Activated CD4-positive, alpha-beta T cell treated with anti-CD3 and anti-CD28 coated beads, Interleukin-2, amount 10 ng/mL, durations not matched to agents 24 days and 14 days (primary cell): ENCODE data around the gene NLRC3. TPM values are rescaled to one million over a fixed set of nuclear protein-coding genes. Genes with fewer than 3 reads are reported as not detected.
"Not testable (repeated sequence)": the region's sequence is repeated elsewhere in the genome, so short reads cannot be mapped to it uniquely, and the experiment has no call there.

Experiments
- DNase-seq: peaks from one replicate; pipeline ENCODE4 v3.0.0; 2022
- H3K27ac Mint-ChIP-seq: one replicate; pipeline ENCODE4 v1.8.0; 2022; ENCODE audit warnings: mild to moderate bottlenecking, mixed read lengths
- H3K27me3 Mint-ChIP-seq: one replicate; pipeline ENCODE4 v1.8.0; 2022; ENCODE audit warnings: mixed read lengths
- H3K36me3 Mint-ChIP-seq: one replicate; pipeline ENCODE4 v1.8.0; 2022; ENCODE audit warnings: low read depth, mild to moderate bottlenecking, mixed read lengths
- H3K4me1 Mint-ChIP-seq: one replicate; pipeline ENCODE4 v1.8.0; 2021; ENCODE audit warnings: mixed read lengths
- H3K4me3 Mint-ChIP-seq: one replicate; pipeline ENCODE4 v1.8.0; 2022; ENCODE audit warnings: mild to moderate bottlenecking, moderate library complexity, mixed read lengths
- H3K9me3 Mint-ChIP-seq: one replicate; pipeline ENCODE4 v1.8.0; 2021; ENCODE audit warnings: mixed read lengths
- intact Hi-C: fragments of 100-400 bp; cut with micrococcal nuclease; formaldehyde crosslinking; loops from one replicate; pipeline ENCODE4 v1.15.1; 2023
- total RNA-seq: library from RNA; stranded (reverse); gene quantifications from 2 replicates; pipeline ENCODE4 v1.2.3, GENCODE V29; 2022

NLRC3 gene, protein sequence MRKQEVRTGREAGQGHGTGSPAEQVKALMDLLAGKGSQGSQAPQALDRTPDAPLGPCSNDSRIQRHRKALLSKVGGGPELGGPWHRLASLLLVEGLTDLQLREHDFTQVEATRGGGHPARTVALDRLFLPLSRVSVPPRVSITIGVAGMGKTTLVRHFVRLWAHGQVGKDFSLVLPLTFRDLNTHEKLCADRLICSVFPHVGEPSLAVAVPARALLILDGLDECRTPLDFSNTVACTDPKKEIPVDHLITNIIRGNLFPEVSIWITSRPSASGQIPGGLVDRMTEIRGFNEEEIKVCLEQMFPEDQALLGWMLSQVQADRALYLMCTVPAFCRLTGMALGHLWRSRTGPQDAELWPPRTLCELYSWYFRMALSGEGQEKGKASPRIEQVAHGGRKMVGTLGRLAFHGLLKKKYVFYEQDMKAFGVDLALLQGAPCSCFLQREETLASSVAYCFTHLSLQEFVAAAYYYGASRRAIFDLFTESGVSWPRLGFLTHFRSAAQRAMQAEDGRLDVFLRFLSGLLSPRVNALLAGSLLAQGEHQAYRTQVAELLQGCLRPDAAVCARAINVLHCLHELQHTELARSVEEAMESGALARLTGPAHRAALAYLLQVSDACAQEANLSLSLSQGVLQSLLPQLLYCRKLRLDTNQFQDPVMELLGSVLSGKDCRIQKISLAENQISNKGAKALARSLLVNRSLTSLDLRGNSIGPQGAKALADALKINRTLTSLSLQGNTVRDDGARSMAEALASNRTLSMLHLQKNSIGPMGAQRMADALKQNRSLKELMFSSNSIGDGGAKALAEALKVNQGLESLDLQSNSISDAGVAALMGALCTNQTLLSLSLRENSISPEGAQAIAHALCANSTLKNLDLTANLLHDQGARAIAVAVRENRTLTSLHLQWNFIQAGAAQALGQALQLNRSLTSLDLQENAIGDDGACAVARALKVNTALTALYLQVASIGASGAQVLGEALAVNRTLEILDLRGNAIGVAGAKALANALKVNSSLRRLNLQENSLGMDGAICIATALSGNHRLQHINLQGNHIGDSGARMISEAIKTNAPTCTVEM
- 19.1 and 22.1 TPM in 2 replicates for total RNA-seq

DNA sequence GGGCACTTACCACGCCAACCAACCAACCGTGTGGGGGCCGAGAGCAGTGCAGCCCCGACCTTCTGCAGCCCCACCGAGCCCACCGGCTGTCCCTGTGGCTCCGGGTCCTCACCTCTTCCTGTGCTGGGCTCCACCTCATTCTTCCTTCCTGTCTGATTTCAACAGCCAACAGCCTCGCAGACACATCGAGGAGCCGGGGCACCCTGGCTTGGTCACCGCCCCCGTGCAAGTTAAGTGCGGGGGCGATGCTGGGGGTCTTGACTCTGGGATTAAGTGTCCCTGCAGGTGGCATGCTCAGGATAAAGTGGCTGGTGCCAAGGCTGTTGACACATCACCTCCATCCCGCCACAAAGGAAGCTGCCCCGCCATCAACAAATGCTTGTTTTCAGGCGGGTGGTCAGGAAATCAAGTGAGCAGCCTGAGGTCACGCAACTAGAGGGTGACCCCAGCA is at the start of gene NLRC3:
Gene NLRC3, minus strand, starts transcription at position 102 of the 451 bp plus-strand sequence. CDS start 12,367 bp downstream, outside the sequence.
- DNase-seq = peak; percentile 86
- peak within 1 kb of the TSS; percentile 96 for H3K27ac Mint-ChIP-seq
- peaks cover 42% of the 10 kb centered on the region for H3K4me1 Mint-ChIP-seq
- H3K9me3 Mint-ChIP-seq = no peaks in the 10 kb centered on the region
- peaks cover 17% of the 10 kb centered on the region for H3K36me3 Mint-ChIP-seq
- no peaks in the 10 kb centered on the region for H3K27me3 Mint-ChIP-seq
- H3K4me3 Mint-ChIP-seq = peak within 1 kb of the TSS; percentile 98
- intact Hi-C loops = loop anchor here (5.0 kb wide), 1 partner anchor 75 kb away; the partner anchor contains the start of gene CLUAP1

DNA sequence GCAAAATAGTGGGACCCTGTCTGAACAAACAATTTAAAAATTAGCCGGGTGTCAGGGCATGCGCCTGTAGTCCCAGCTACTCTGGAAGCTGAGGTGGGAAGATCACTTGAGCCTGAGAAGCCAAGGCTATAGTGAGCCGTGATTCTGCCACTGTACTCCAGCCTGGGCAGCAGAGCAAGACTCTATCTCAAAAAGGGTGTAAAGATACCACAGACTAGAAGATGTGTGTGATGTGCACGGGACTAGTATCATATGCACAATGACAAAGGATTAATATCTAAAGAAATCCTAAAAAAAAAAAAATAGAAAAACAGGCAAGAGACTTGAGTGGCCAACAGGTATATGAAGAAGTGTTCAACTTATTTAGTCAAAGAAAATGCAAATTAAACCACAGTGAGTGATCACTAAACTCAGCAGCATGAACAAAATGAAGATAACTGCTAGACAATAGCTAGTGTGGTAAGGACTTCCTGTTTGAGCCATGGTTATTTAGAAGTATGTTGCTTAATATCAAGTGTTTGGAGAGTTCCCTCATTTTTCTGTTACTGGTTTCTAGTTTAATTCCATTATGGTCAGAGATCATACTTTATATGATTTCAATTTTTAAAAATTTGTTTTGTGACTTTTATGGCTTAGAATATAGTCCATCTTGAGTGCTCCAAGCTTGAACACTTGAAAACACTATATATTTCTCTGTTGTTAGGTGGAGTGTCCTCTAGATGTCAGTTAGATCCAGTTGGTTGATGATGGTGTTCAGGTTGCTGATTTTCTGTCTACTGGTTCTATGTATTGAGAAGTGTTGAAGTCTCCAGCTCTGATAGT is 48.9 kb upstream of the NLRC3 start:
- DNase-seq = no peak
- Mint-ChIP-seq H3K9me3 (no peaks in the 10 kb centered on the region), H3K27me3 (no peaks in the 10 kb centered on the region), H3K4me3 (peak overlapping the region; percentile 46), H3K27ac (peak overlapping the region; percentile 85), H3K4me1 (peaks cover 20% of the 10 kb centered on the region), H3K36me3 (no peaks in the 10 kb centered on the region)
- intact Hi-C loops = no loop called here

DNA sequence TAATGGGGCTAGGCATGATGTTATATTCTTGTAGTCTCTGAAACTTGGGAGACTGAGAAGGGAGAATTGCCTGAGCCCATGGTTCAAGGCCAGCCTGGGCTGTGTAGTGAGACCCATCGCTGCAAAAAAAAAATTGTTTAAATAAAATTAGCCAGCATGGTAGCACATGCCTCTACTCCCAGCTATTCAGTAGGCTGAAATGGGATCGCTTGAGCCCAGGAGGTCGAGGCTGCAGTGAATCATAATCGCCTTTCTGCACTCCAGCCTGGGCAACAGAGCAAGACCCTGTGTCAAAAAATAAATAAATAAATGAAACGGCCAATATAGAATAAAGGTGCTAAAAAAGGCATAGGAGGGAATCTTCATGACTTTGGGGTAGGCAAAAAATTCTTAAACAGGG is 48.1 kb upstream of the NLRC3 start:
- no peak for DNase-seq
- Mint-ChIP-seq H3K27ac (no peak overlapping the region), H3K9me3 (no peaks in the 10 kb centered on the region), H3K4me1 (peaks cover 20% of the 10 kb centered on the region), H3K4me3 (no peak overlapping the region), H3K36me3 (no peaks in the 10 kb centered on the region), H3K27me3 (no peaks in the 10 kb centered on the region)
- intact Hi-C loops = no loop called here

DNA sequence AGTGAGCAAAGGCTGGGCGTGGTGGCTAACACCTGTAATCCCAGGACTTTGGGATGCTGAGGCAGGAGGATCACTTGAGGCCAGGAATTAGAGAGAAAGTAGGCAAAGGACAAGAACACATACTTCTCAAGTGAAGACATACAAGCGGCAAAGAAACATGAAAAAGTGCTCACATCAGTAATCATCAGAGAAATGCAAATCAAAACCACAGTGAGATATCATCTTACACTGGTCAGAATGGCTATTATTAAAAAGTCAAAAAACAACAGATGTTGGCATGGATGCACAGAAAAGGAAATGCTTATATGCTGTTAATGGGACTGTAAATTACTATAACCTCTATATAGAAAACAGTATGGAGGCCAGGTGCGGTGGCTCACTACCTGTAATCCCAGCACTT is 46.4 kb upstream of the NLRC3 start:
- Mint-ChIP-seq H3K4me3 (no peak overlapping the region), H3K27me3 (no peaks in the 10 kb centered on the region), H3K36me3 (peaks cover 2% of the 10 kb centered on the region), H3K4me1 (peaks cover 23% of the 10 kb centered on the region), H3K27ac (no peak overlapping the region), H3K9me3 (no peaks in the 10 kb centered on the region)
- intact Hi-C loops = no loop called here
- DNase-seq = no peak

DNA sequence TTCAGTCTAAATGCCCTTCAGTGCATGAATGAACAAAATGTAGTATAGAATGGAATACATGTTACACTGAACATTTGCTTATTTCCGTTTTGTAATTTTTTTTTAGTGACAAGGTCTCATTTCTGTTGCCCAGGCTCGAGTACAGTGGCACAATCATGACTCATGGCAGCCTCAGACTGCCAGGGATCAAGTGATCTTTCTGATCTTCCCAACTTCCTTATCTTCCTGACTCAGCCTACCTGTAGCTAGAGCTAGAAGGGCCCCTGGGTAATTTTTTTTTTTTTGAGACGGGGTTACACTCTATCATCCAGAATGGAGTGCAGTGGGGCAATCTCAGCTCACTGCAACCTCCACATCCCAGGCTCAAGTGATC is 41.6 kb upstream of the NLRC3 start:
- H3K4me1 Mint-ChIP-seq = peaks cover 25% of the 10 kb centered on the region
- H3K4me3 Mint-ChIP-seq = no peak overlapping the region
- no peaks in the 10 kb centered on the region for H3K9me3 Mint-ChIP-seq
- no peaks in the 10 kb centered on the region for H3K27me3 Mint-ChIP-seq
- intact Hi-C loops = loop anchor here (10.0 kb wide), 1 partner anchor 114 kb away; the partner anchor contains the start of gene CLUAP1
- H3K36me3 Mint-ChIP-seq = peaks cover 28% of the 10 kb centered on the region
- DNase-seq = no peak
- H3K27ac Mint-ChIP-seq = no peak overlapping the region

DNA sequence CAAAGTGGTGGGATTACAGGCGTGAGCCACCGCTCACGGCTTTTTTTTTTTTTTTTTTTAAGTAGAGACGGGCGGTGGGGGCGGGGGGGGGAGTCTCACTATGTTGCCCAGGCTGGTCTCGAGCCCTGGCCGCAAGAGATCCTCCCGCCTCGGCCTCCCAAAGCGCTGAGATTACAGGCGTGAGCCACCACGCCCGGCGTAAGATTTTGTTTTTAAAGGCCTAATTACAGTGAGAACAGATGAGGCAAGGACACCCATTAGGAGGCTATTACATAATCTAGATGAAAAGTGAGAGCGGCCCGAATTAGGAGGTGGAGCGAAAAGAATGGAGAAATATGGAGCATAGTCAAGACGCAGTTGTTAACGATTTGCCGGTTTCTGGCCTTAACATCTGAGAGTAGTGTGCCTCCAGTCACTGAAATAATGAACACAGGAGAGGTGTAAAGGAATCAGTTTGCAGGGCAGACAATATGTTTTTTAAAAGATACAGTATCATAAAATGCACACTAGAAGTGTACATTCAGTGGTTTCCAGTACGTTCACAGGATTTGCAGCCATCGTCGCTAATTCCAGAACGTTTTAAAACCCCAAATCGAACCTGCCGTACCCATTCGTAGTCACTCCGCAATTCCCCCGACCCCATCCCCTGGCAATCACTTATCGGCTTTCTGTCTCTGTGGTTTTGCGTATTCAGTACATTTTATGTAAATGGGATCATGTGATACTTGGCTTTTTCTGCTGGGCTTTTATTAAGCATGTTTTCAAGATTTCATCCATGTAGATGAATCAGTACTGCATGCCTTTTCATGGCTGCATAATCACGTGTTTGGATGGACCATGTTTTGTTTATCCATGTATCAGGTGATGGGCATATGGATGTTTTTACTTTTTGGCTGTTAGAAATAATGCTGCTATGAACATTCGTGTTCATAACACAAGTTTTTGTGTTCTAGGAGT is 35.6 kb upstream of the NLRC3 start:
- Mint-ChIP-seq H3K4me3 (peak overlapping the region; percentile 99), H3K4me1 (peaks cover 42% of the 10 kb centered on the region), H3K27me3 (no peaks in the 10 kb centered on the region), H3K27ac (peak overlapping the region; percentile 52), H3K9me3 (no peaks in the 10 kb centered on the region), H3K36me3 (peaks cover 39% of the 10 kb centered on the region)
- intact Hi-C loops = loop anchor here (10.0 kb wide), 1 partner anchor 108 kb away; the partner anchor contains the start of gene CLUAP1
- no peak for DNase-seq

DNA sequence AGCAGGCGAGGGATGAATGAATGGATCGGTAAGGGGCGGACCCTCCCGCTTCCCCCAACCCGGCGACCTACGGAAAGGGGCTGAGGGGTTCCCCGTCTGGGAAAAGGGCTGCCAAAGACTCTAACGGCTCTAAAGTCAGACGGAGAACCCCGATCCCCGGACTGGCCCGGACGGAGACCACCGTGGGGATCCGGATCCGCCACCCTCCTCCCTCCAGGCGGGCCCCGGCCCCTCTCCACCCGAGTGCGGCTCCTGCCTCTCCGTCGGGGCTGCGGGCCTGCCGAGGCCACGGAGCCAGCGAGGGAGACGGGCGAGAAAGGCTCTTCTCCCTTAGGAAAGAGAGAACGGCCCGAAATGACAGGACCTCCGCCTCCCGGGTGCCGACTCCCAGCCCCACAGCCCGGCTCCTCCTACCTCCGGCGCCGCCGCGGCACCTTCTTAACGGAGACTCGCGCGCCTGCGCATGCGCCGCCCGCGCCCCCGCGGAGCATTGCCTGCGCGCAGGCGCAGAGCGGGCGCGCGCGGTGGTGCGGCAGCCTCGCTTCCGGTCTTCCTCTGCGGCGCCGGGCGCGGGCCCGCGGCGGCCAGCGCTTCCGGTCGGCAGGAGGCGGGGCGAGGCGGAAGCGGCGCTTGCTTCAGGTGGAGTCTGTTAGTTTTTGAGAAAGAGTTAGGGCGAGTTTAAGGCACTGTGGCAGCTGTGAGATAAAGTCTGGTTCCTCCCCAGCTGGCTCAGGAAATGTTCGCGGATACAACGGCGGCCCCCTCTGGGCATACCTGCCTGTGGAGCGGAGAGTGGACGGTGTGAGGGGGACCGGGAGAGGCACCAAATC is 34.2 kb upstream of the NLRC3 start, which contains the start of gene SLX4:
Gene SLX4, minus strand, starts transcription at position 461 of the 830 bp plus-strand sequence. CDS start 2,642 bp downstream, outside the sequence.
- intact Hi-C loops = loop anchor here (2.0 to 10.0 kb wide), 2 partner anchors 33 to 107 kb away; partner anchors contain the start of gene CLUAP1
- Mint-ChIP-seq H3K4me3 (peak within 1 kb of the TSS; percentile 99), H3K9me3 (no peaks in the 10 kb centered on the region), H3K27me3 (no peaks in the 10 kb centered on the region), H3K27ac (peak within 1 kb of the TSS; percentile 95), H3K4me1 (peaks cover 44% of the 10 kb centered on the region), H3K36me3 (peaks cover 37% of the 10 kb centered on the region)
- DNase-seq = peak; percentile 99

DNA sequence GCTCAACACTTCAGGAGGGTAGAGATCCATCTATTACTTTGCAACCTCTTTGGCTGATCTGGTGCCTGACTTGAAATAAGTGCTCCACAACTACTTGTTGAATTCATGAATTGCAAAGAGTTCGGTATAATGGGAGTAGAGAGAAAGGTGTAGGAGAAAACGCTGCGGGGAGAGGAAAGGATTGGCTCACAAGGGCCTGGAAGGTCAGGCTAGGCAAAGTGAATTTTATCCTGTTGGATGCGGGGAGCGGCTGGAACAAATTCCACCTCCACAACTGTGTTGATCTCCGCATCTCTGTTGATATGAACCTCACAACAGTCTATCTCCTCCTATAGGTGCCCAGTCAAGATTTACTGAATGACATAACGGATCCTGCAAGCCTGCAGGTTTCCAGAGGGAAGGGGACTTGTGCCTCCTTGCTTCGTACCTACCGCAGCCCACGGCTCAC is 33.5 kb upstream of the NLRC3 start:
- Mint-ChIP-seq H3K27me3 (no peaks in the 10 kb centered on the region), H3K4me1 (peaks cover 49% of the 10 kb centered on the region), H3K36me3 (peaks cover 40% of the 10 kb centered on the region), H3K4me3 (peak overlapping the region; percentile 99), H3K27ac (peak overlapping the region; percentile 79), H3K9me3 (no peaks in the 10 kb centered on the region)
- intact Hi-C loops = loop anchor here (2.0 to 10.0 kb wide), 2 partner anchors 32 to 106 kb away; partner anchors contain the start of gene CLUAP1
- no peak for DNase-seq

DNA sequence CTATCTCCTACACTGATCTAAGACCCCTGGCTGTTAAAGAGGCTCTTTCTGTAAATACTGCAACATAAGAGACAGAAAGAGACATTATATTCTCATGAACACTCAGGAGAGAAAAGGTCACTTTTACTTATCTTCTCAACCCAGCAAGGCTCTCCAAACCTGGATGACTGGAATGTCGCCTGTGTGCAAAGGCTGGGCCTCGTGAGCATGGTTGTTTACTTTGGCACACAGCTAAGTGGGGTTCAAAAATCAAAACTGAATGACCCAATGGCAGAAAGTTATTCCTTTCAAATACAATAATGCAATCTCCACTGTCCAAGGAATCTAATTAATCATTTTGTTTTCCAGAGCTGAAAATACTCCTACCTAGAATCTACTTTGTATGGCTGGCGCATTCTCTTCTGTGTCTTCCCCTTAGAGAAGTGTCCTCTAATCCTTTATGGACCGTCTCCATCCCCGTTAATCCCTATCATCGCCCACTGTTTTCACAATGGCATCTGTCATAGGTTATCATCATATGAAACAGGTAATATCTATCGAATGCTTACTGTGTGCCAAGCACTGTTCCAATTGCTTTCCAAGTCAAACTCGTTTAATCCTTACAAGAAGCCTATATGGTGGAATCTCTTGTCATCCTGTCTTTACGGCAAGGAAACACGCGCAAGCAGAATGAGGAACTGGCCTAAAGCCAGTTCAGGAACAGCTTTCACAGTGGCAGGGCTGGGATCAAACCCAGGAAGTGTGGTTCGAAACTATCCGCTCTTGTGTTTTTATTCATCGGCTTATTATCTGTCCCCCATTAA is 32.9 kb upstream of the NLRC3 start:
- peaks cover 34% of the 10 kb centered on the region for H3K36me3 Mint-ChIP-seq
- peak overlapping the region; percentile 99 for H3K4me3 Mint-ChIP-seq
- DNase-seq = peak; percentile 64
- peak overlapping the region; percentile 79 for H3K27ac Mint-ChIP-seq
- H3K27me3 Mint-ChIP-seq = no peaks in the 10 kb centered on the region
- peaks cover 44% of the 10 kb centered on the region for H3K4me1 Mint-ChIP-seq
- intact Hi-C loops = loop anchor here (2.0 to 10.0 kb wide), 2 partner anchors 31 to 105 kb away; partner anchors contain the start of gene CLUAP1
- H3K9me3 Mint-ChIP-seq = no peaks in the 10 kb centered on the region

DNA sequence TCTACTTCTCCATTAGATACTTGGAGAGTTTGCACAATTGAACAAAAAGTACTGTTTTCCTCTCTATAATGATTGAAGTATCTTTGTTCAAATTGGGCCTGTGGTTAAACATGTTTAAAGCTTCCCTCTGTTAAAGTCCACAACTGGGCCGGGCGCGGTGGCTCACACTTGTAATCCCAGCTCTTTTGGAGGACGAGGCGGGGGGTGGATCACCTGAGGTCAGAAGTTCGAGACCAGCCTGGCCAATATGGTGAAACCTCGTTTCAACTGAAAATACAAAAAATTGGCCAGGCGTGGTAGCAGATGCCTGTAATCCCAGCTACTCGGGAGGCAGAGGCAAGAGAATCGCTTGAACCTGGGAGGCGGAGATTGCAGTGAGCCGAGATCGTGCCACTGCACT is 31.8 kb upstream of the NLRC3 start:
- H3K27ac Mint-ChIP-seq, H3K4me3 Mint-ChIP-seq, DNase-seq, H3K27me3 Mint-ChIP-seq, H3K9me3 Mint-ChIP-seq, intact Hi-C loops: not testable (repeated sequence)
- Mint-ChIP-seq H3K36me3 (peaks cover 25% of the 10 kb centered on the region), H3K4me1 (peaks cover 36% of the 10 kb centered on the region)

DNA sequence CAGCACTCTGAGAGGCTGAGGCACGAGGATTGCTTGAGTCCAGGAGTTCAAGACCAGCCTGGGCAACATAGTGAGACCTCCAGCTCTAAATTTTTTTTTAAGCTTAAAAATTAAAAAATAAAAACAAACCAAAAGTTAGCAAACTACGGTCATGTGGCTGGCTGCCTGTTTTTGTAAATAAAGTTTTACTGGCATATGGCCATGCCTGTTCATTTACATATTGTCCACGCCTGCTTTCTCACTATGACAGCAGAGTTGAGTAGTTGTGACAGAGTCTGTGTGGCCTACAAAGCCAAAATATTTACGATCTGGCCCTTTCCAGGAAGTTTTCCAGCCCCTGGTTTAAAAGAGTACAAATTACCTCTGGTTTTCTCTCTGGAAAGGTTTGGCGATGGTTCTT is 30.9 kb upstream of the NLRC3 start:
- no peak for DNase-seq
- intact Hi-C loops = no loop called here

More for the DNA sequence above, 30.9 kb upstream of the NLRC3 start:
- H3K27ac Mint-ChIP-seq = no peak overlapping the region
- peaks cover 22% of the 10 kb centered on the region for H3K36me3 Mint-ChIP-seq
- no peaks in the 10 kb centered on the region for H3K27me3 Mint-ChIP-seq
- no peak overlapping the region for H3K4me3 Mint-ChIP-seq
- H3K9me3 Mint-ChIP-seq = no peaks in the 10 kb centered on the region
- peaks cover 31% of the 10 kb centered on the region for H3K4me1 Mint-ChIP-seq
